ENCODE data around the gene AP3D1. TPM values are rescaled to one million over a fixed set of nuclear protein-coding genes. Genes with fewer than 3 reads are reported as not detected.

AP3D1 gene
- total RNA-seq, 1 donor from 2014 or later = 109 TPM

DNA sequence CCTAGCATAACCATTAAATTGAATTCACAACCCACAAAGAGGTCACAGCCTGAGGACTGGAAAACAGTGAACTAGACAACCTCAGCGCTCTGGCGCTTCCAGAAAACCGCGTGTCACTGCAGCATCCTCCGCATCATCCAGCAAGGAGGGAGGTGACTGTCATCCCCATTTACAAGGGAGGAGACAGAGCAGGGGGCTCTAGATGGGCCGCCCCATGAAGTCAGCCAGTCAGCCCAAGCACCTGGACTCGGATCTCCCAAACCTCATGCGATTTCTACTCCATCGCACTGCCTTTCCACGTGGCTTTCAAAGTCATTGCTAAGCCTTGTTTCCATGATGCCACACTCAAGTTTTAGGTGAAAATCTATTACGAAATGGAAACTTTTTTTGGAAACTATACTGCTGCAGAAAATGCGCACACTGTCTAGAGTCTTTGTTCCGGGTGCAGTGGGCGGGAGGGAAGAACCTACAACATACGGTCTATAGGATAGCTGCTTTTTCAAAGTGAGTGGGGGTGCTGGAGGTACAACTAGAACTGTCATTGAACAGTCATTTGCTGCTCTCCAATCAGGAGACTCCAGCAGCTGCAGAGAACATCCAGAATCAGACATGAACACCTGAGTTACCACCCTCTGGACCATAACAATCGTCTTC lies 2.8 kb downstream of the AP3D1 start:
- H3K4me1 Mint-ChIP-seq = peaks cover 51% of the 10 kb centered on the region
- peaks cover 14% of the 10 kb centered on the region for H3K36me3 Mint-ChIP-seq (ENCODE audit: low read depth)
- H3K4me3 Mint-ChIP-seq = peak overlapping the region; percentile 83
- no peaks in the 10 kb centered on the region for H3K9me3 Mint-ChIP-seq
- TF ChIP-seq, protein P1, sequence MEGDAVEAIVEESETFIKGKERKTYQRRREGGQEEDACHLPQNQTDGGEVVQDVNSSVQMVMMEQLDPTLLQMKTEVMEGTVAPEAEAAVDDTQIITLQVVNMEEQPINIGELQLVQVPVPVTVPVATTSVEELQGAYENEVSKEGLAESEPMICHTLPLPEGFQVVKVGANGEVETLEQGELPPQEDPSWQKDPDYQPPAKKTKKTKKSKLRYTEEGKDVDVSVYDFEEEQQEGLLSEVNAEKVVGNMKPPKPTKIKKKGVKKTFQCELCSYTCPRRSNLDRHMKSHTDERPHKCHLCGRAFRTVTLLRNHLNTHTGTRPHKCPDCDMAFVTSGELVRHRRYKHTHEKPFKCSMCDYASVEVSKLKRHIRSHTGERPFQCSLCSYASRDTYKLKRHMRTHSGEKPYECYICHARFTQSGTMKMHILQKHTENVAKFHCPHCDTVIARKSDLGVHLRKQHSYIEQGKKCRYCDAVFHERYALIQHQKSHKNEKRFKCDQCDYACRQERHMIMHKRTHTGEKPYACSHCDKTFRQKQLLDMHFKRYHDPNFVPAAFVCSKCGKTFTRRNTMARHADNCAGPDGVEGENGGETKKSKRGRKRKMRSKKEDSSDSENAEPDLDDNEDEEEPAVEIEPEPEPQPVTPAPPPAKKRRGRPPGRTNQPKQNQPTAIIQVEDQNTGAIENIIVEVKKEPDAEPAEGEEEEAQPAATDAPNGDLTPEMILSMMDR (IDR thresholded peaks at IDR 0.05) = no peak
- CTCF ChIA-PET = interaction anchor here (0.7 kb wide), 1 partner anchor 98 kb away, joined by 3 read pairs; no protein-coding TSS in a partner anchor
- H3K27ac Mint-ChIP-seq = peak overlapping the region; percentile 16
- ATAC-seq (ENCODE audit: low read depth) (no peak), DNase-seq (no peak)
- H3K27me3 Mint-ChIP-seq = no peaks in the 10 kb centered on the region
- intact Hi-C loops (cut with micrococcal nuclease) = no loop called here
- POLR2A ChIA-PET = interaction anchor here (0.7 kb wide), 2 partner anchors 117 to 207 kb away, joined by 3 to 11 read pairs; no protein-coding TSS in a partner anchor

DNA sequence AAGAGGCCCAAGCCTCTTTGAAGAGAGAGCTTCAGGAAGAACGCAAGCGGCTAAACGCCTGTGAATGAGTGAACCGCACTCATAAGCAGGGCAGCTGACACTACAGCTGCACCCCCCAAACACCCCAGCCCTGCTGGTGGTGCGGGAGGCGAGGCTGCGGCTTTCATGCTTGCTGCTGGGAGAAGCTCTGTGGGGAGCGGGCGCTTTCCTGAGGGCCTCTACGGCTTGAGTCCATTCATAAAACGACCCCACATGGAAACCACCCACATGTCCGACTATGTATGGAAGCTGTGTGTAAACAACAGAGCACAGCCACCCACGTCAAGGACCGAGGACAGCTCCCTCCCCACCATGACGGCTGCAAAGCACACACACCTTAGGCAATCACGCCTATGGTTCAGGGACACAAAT lies 5.5 kb downstream of the AP3D1 start:
- intact Hi-C loops (cut with micrococcal nuclease) = no loop called here
- CTCF ChIA-PET = no interaction called here
- Mint-ChIP-seq H3K27me3 (no peaks in the 10 kb centered on the region), H3K4me1 (peaks cover 50% of the 10 kb centered on the region), H3K27ac (no peak overlapping the region), H3K9me3 (no peaks in the 10 kb centered on the region), H3K4me3 (no peak overlapping the region), H3K36me3 (ENCODE audit: low read depth) (peaks cover 17% of the 10 kb centered on the region)
- no peak for DNase-seq
- TF ChIP-seq, protein P1 (IDR thresholded peaks at IDR 0.05) = no peak
- POLR2A ChIA-PET = interaction anchor here (0.6 to 0.7 kb wide), 2 partner anchors 62 to 294 kb away, joined by 3 to 13 read pairs; no protein-coding TSS in a partner anchor
- ATAC-seq (ENCODE audit: low read depth) = no peak

DNA sequence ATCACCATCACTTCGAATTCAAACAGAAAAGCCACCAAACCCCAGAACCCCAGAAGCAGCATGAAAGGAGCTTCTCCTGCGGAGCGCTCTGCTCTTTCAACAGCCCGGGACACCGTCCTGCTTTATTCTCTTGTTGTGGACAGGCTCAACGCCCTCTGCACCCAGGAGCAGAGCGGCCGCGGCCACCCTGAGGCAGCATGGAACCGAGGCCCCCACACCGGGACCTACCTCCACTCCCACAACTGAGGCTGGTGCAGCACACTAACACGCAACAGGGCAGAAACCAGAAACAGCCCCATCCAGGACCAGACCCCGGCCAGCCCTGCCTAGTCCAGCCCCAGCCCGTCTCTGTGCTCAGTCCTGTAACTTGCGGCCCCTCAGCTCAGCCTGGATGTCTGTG lies 7.2 kb downstream of the AP3D1 start:
- ChIA-PET POLR2A (no interaction called here), CTCF (no interaction called here)
- Mint-ChIP-seq H3K36me3 (ENCODE audit: low read depth) (peaks cover 24% of the 10 kb centered on the region), H3K27ac (no peak overlapping the region), H3K27me3 (no peaks in the 10 kb centered on the region), H3K4me3 (no peak overlapping the region), H3K9me3 (no peaks in the 10 kb centered on the region), H3K4me1 (peaks cover 38% of the 10 kb centered on the region)
- intact Hi-C loops (cut with micrococcal nuclease) = no loop called here
- TF ChIP-seq, protein P1 (IDR thresholded peaks at IDR 0.05) = no peak
- DNase-seq = no peak
- no peak for ATAC-seq (ENCODE audit: low read depth)

DNA sequence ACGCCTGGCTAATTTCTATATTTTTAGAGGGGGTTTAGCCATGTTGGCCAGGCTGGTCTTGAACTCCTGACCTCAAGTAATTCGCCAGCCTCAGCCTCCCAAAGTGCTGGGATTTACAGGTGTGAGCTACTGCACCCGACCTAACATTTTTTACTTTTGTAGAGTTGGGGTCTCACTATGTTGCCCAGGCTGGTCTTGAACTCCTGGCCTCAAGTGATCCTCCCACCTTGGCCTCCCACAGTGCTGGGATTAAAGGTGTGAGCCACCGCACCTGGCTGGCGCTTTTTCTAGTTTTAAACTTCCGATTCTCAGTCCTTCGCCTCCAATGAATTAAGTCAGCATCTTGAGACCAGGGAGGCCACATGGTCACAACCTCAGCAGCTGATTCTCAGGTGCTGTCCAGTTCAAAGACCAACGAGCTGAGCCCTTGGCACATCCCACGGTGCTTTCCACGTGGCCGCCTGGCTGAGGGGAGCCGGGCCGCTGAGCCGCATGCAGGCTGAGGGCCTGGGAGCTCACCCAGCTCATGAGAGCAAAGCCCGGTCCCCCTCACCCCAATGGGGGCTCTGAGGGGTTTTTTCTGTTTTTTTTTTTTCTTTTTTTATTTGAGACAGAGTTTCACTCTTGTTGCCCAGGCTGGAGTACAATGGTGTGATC lies 9.1 kb downstream of the AP3D1 start:
- H3K27ac Mint-ChIP-seq = no peak overlapping the region
- TF ChIP-seq, protein P1 (IDR thresholded peaks at IDR 0.05) = no peak
- H3K27me3 Mint-ChIP-seq = no peaks in the 10 kb centered on the region
- intact Hi-C loops (cut with micrococcal nuclease) = no loop called here
- H3K9me3 Mint-ChIP-seq = no peaks in the 10 kb centered on the region
- H3K36me3 Mint-ChIP-seq (ENCODE audit: low read depth) = peaks cover 39% of the 10 kb centered on the region
- ChIA-PET CTCF (no interaction called here), POLR2A (interaction anchor here (0.7 kb wide), 1 partner anchor 375 kb away, joined by 7 read pairs; no protein-coding TSS in a partner anchor)
- no peak for ATAC-seq (ENCODE audit: low read depth)
- DNase-seq = no peak
- no peak overlapping the region for H3K4me3 Mint-ChIP-seq
- H3K4me1 Mint-ChIP-seq = peaks cover 25% of the 10 kb centered on the region

DNA sequence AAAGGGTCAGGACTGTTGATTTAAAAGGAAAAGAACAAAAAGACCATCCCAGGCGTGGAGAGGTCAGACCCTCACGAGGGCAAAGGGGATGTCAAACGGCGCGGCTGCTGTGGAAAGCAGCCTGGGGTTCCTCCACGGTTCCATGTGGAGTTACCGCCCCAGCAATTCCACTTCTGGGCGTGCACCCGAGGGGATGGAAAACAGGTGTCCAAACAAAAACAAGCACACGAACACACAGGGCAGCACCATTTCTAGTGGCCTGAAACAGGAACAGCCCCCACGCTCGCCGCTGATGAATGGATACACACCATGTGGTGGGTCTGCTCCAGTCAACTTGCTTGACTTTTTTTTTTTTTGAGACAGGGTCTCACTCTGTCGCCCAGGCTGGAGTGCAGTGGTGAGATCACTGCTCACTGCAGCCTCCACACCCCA lies 11.2 kb downstream of the AP3D1 start:
- ChIA-PET CTCF (no interaction called here), POLR2A (interaction anchor here (0.6 kb wide), 1 partner anchor 63 kb away, joined by 5 read pairs; no protein-coding TSS in a partner anchor)
- no peak overlapping the region for H3K27ac Mint-ChIP-seq
- no peak overlapping the region for H3K4me3 Mint-ChIP-seq
- peaks cover 20% of the 10 kb centered on the region for H3K4me1 Mint-ChIP-seq
- H3K27me3 Mint-ChIP-seq = no peaks in the 10 kb centered on the region
- ATAC-seq (ENCODE audit: low read depth) (no peak), DNase-seq (no peak)
- TF ChIP-seq, protein P1 (IDR thresholded peaks at IDR 0.05) = no peak
- H3K36me3 Mint-ChIP-seq (ENCODE audit: low read depth) = peaks cover 52% of the 10 kb centered on the region
- H3K9me3 Mint-ChIP-seq = no peaks in the 10 kb centered on the region
- intact Hi-C loops (cut with micrococcal nuclease) = no loop called here
